Activated CD4-positive, alpha-beta memory T cell treated with anti-CD3 and anti-CD28 coated beads, Interleukin-2, amount 10 ng/mL, durations not matched to agents 7 days and 5 days (primary cell): ENCODE data around the gene A3GALT2. TPM values are rescaled to one million over a fixed set of nuclear protein-coding genes. Genes with fewer than 3 reads are reported as not detected.

Source experiments
- CTCF ChIA-PET: fragments of 350-600 bp; sonication (Branson Sonifier 250); formaldehyde crosslinking; loops from one replicate; lab custom pipeline; 2021; ENCODE audit warnings: antibody characterized with exemption, inconsistent platforms; lab: Charles Lee
- POLR2A ChIA-PET: fragments of 350-600 bp; sonication (Branson Sonifier 250); formaldehyde crosslinking; loops from one replicate; lab custom pipeline; 2021; ENCODE audit warnings: antibody characterized with exemption; lab: Charles Lee
- DNase-seq: peaks from one replicate; pipeline ENCODE4 v3.0.0-alpha.2; 2020
- H3K27ac Mint-ChIP-seq: one replicate; pipeline ENCODE4 v1.8.0; 2021; ENCODE audit warnings: mild to moderate bottlenecking, mixed read lengths
- H3K27me3 Mint-ChIP-seq: one replicate; pipeline ENCODE4 v1.8.0; 2021; ENCODE audit warnings: mixed read lengths
- H3K36me3 Mint-ChIP-seq: one replicate; pipeline ENCODE4 v1.8.0; 2021; ENCODE audit warnings: low read depth, mixed read lengths
- H3K4me1 Mint-ChIP-seq: one replicate; pipeline ENCODE4 v1.8.0; 2021; ENCODE audit warnings: mixed read lengths
- H3K4me3 Mint-ChIP-seq: one replicate; pipeline ENCODE4 v1.8.0; 2021; ENCODE audit warnings: mild to moderate bottlenecking, mixed read lengths
- H3K9me3 Mint-ChIP-seq: one replicate; pipeline ENCODE4 v1.8.0; 2021; ENCODE audit warnings: mixed read lengths
- total RNA-seq, 2 experiments: library from RNA; stranded (reverse); gene quantifications; one replicate each; pipeline ENCODE4 v1.2.3, GENCODE V29; 2021

The A3GALT2 gene
- not detected for total RNA-seq

DNA sequence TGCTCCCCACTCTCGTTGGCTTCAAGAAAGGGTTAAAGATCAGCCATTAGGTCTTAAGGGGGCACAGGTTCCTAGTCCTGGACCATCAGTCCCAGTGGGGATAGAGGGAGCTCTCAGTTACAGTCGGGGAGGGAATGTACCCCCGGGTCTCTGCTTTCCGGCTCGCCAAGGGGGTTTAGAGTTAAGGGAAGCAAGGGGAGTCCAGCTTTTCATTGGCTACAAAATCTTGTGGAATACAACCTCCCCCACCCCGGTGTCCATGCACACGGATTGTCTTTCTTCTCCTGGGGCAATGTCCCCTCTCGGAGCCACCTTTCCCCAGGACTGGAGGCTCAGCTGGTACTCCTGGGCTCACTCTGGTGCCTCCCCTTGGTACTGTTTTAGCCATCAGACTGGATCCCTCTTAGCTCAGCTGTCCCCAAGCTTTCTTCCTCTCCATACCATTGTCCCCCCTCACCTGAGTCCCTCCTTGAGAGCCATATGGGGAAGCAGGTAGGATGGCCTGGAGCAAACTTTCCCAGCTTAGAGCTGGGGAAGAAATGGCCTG, at the start of gene A3GALT2:
Gene A3GALT2 (minus strand): TSS at position 480 of the 547 bp plus-strand sequence. CDS start 0 bp downstream, at position 480.
- H3K36me3 Mint-ChIP-seq, result peaks cover 14% of the 10 kb centered on the region
- peaks cover under 1% of the 10 kb centered on the region for H3K4me1 Mint-ChIP-seq
- POLR2A ChIA-PET, result interaction anchor here (0.9 to 1.3 kb wide), 2 partner anchors 9 to 25 kb away, joined by 3 read pairs; no protein-coding TSS in a partner anchor
- no peak for DNase-seq
- H3K27me3 Mint-ChIP-seq, result peaks cover 18% of the 10 kb centered on the region
- no peak within 1 kb of the TSS for H3K27ac Mint-ChIP-seq
- H3K4me3 Mint-ChIP-seq, result no peak within 1 kb of the TSS
- H3K9me3 Mint-ChIP-seq, result no peaks in the 10 kb centered on the region
- CTCF ChIA-PET, result interaction anchor here (1.2 kb wide), 1 partner anchor 25 kb away, joined by 4 read pairs; no protein-coding TSS in a partner anchor

- ChIA-PET POLR2A (no interaction called here), CTCF (interaction anchor here (1.6 to 6.8 kb wide), 2 partner anchors 74 to 101 kb away, joined by 6 to 74 read pairs; no protein-coding TSS in a partner anchor)
- no peaks in the 10 kb centered on the region for H3K9me3 Mint-ChIP-seq
- DNase-seq, result no peak
- no peak overlapping the region for H3K4me3 Mint-ChIP-seq
- H3K4me1 Mint-ChIP-seq, result no peaks in the 10 kb centered on the region
- H3K36me3 Mint-ChIP-seq, result no peaks in the 10 kb centered on the region
- no peak overlapping the region for H3K27ac Mint-ChIP-seq
- peaks cover 5% of the 10 kb centered on the region for H3K27me3 Mint-ChIP-seq
Observed at GRCh38 chr1:33370301-33370700, 49.4 kb upstream of the A3GALT2 start.

DNA sequence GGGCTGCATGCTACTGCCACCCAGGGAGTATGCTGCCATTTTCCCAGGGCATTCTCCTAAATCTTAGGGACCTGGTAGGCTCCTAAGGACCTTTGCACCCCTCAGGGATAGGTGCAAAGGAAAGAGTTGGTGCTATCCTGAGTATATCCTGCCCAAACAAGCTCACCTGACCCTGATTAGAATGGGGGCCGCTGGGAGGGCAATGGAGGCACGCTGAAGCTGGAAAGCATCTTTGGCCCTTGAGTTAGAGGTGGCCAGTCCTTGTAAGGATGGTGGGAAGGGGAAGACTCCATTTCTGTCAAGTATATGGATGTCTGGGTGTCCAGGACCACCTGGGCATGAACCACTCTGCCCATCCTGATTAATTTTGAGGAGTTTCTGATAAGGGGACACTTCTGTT, 48.9 kb upstream of the A3GALT2 start:
- ChIA-PET POLR2A (no interaction called here), CTCF (interaction anchor here (1.6 to 6.8 kb wide), 2 partner anchors 73 to 102 kb away, joined by 6 to 74 read pairs; no protein-coding TSS in a partner anchor)
- Mint-ChIP-seq H3K9me3 (no peaks in the 10 kb centered on the region), H3K4me1 (no peaks in the 10 kb centered on the region), H3K4me3 (no peak overlapping the region), H3K27ac (no peak overlapping the region), H3K36me3 (no peaks in the 10 kb centered on the region), H3K27me3 (peaks cover 5% of the 10 kb centered on the region)
- no peak for DNase-seq

DNA sequence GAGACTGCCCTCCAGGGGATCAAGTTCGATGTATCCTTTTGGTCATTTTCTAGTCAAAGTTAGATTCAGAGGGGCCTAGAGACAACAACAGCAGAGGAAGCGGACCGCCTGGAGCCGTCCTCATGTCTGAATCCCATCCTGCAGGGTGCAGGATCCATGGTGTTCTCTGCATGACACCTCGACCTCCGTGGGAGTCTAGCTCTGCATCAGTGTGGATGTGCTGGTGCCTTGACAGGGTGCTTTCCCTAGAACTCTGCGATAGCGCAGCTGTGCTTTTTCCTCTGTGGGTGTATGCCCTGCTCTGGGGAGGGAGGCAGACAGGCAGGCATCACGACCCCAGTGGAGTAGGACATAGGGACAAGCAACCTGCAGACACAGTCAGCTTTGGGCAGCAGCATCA, 48.2 kb upstream of the A3GALT2 start:
- no peaks in the 10 kb centered on the region for H3K9me3 Mint-ChIP-seq
- ChIA-PET POLR2A (no interaction called here), CTCF (interaction anchor here (1.0 to 6.8 kb wide), 3 partner anchors 73 to 102 kb away, joined by 3 to 74 read pairs (median 6); no protein-coding TSS in a partner anchor)
- no peak overlapping the region for H3K4me3 Mint-ChIP-seq
- no peak overlapping the region for H3K27ac Mint-ChIP-seq
- no peaks in the 10 kb centered on the region for H3K4me1 Mint-ChIP-seq
- no peaks in the 10 kb centered on the region for H3K36me3 Mint-ChIP-seq
- peaks cover 5% of the 10 kb centered on the region for H3K27me3 Mint-ChIP-seq
- DNase-seq, result no peak

DNA sequence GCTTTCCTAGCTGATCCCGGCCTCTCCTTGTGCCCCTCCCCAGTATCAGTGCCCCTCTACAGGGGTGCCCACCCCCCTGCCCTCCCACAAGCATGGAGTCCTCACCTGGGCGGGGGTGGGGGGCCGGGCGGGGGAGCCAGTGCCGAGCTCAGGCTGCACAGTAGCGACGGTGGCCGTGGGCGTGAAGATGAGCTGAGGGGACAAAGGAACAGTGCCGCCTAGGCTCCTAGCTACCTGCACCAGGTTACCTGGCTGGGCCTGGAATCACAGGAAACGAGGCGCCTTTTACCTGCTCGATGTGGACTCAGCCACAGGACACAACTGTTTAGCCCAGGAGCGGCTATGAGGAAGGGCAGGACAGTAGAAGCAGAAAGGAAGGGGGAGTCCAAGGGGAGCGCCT, 47.5 kb upstream of the A3GALT2 start:
- Mint-ChIP-seq H3K36me3 (no peaks in the 10 kb centered on the region), H3K9me3 (no peaks in the 10 kb centered on the region), H3K27me3 (peaks cover 5% of the 10 kb centered on the region), H3K27ac (no peak overlapping the region), H3K4me3 (no peak overlapping the region), H3K4me1 (no peaks in the 10 kb centered on the region)
- no peak for DNase-seq
- ChIA-PET POLR2A (no interaction called here), CTCF (interaction anchor here (1.0 to 6.8 kb wide), 2 partner anchors 72 to 78 kb away, joined by 3 to 74 read pairs; no protein-coding TSS in a partner anchor)

DNA sequence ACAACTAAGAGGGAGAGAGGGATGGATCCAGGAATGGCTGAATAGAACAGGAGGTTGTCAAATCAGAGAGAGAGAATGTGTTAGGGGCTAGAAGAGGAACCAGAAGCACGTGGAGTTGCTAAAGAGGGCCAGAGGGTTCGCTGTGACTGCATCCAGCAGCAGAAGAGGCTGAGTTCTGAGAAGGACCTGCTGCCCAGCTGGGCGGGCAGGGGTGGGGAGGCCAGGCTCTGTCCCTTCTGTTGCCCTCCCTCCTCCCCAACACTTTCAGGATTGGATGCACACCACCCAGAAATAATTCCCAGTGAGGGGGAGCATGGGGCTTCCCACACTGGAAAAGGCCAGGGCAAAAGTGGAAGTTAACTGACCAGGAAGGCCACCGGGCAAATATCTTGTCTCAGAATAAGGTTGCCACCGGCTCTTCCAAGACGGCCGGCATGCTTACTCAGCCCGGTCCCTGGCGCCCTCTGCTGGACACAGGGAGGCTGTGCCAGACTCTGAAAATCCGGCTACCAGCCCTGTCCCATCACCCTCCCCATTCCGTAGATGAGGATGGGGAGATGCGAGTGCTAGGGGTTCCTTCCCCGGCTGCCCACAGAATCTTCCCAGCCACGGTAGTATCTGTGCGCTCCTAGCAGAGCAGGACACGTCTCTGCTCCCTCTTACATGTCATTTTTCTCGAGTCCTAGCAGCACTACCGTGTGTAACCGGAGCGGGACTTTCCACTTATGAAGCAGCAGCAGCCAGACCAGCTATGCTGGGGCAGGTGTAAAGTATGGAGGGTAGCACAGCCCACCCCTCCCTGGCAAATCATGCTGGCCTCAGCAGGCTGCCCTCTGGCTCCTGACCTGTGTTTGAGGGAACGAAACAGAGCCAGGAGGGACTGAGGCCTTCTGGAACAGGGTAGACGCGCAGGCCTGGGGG, 46.8 kb upstream of the A3GALT2 start:
- Mint-ChIP-seq H3K9me3 (no peaks in the 10 kb centered on the region), H3K27me3 (peaks cover 5% of the 10 kb centered on the region), H3K4me3 (no peak overlapping the region), H3K4me1 (no peaks in the 10 kb centered on the region), H3K36me3 (no peaks in the 10 kb centered on the region), H3K27ac (no peak overlapping the region)
- CTCF ChIA-PET, result interaction anchor here (1.0 to 6.8 kb wide), 2 partner anchors 71 to 78 kb away, joined by 3 to 74 read pairs; no protein-coding TSS in a partner anchor
- peak; percentile 87 for DNase-seq
- POLR2A ChIA-PET, result no interaction called here

- no peaks in the 10 kb centered on the region for H3K9me3 Mint-ChIP-seq
- peaks cover 5% of the 10 kb centered on the region for H3K27me3 Mint-ChIP-seq
- POLR2A ChIA-PET, result no interaction called here
- no peaks in the 10 kb centered on the region for H3K36me3 Mint-ChIP-seq
- H3K27ac Mint-ChIP-seq, result no peak overlapping the region
- H3K4me3 Mint-ChIP-seq, result no peak overlapping the region
- DNase-seq, result no peak
- CTCF ChIA-PET, result interaction anchor here (6.8 kb wide), 1 partner anchor 71 kb away, joined by 74 read pairs; no protein-coding TSS in a partner anchor
- no peaks in the 10 kb centered on the region for H3K4me1 Mint-ChIP-seq
Observed at GRCh38 chr1:33366762-33367484, 46.0 kb upstream of the A3GALT2 start.

DNA sequence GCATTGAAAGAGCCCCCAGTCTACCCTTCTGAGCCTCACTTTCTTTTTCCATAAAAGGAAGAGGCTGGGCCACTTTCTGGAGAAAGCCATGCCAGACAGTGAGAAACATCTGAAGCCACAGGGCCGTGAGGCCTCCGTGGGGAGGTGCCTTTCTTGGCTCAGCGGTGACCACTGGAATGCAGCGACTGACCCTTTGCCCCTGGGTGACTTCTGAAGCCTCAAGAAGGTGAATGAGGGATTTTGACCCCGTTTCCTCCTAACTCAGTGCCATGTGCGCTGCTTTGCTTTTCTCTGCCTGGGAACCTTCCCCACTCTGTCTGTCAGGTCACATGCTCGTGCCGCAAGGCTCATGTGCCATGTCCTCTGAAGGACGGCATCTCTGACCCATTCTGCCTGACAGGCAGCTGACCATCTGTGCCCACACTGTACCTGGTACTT, 44.7 kb upstream of the A3GALT2 start:
- POLR2A ChIA-PET, result no interaction called here

GRCh38 chr1:33364565-33364918, 43.6 kb upstream of the A3GALT2 start:
- peaks cover 7% of the 10 kb centered on the region for H3K4me1 Mint-ChIP-seq
- H3K36me3 Mint-ChIP-seq, result no peaks in the 10 kb centered on the region
- H3K27me3 Mint-ChIP-seq, result peaks cover 2% of the 10 kb centered on the region
- no peaks in the 10 kb centered on the region for H3K9me3 Mint-ChIP-seq
- no peak overlapping the region for H3K27ac Mint-ChIP-seq
- no peak overlapping the region for H3K4me3 Mint-ChIP-seq
- no peak for DNase-seq
- ChIA-PET POLR2A (interaction anchor here (1.4 kb wide), 1 partner anchor 14 kb away, joined by 3 read pairs; no protein-coding TSS in a partner anchor), CTCF (interaction anchor here (1.2 to 6.8 kb wide), 2 partner anchors 68 to 92 kb away, joined by 5 to 74 read pairs; no protein-coding TSS in a partner anchor)

More for the DNA sequence above, 44.7 kb upstream of the A3GALT2 start:
- no peak overlapping the region for H3K27ac Mint-ChIP-seq
- CTCF ChIA-PET, result interaction anchor here (6.8 kb wide), 1 partner anchor 69 kb away, joined by 74 read pairs; no protein-coding TSS in a partner anchor
- DNase-seq, result no peak
- peaks cover 7% of the 10 kb centered on the region for H3K4me1 Mint-ChIP-seq
- H3K27me3 Mint-ChIP-seq, result peaks cover 2% of the 10 kb centered on the region
- no peaks in the 10 kb centered on the region for H3K9me3 Mint-ChIP-seq
- H3K4me3 Mint-ChIP-seq, result no peak overlapping the region
- H3K36me3 Mint-ChIP-seq, result no peaks in the 10 kb centered on the region

- ChIA-PET POLR2A (interaction anchor here (1.4 kb wide), 1 partner anchor 13 kb away, joined by 3 read pairs; no protein-coding TSS in a partner anchor), CTCF (no interaction called here)
- H3K4me1 Mint-ChIP-seq, result peaks cover 7% of the 10 kb centered on the region
- H3K27ac Mint-ChIP-seq, result no peak overlapping the region
- H3K36me3 Mint-ChIP-seq, result no peaks in the 10 kb centered on the region
- no peak for DNase-seq
- no peaks in the 10 kb centered on the region for H3K27me3 Mint-ChIP-seq
- H3K9me3 Mint-ChIP-seq, result no peaks in the 10 kb centered on the region
- no peak overlapping the region for H3K4me3 Mint-ChIP-seq
Observed at GRCh38 chr1:33363470-33363861, 42.6 kb upstream of the A3GALT2 start.

DNA sequence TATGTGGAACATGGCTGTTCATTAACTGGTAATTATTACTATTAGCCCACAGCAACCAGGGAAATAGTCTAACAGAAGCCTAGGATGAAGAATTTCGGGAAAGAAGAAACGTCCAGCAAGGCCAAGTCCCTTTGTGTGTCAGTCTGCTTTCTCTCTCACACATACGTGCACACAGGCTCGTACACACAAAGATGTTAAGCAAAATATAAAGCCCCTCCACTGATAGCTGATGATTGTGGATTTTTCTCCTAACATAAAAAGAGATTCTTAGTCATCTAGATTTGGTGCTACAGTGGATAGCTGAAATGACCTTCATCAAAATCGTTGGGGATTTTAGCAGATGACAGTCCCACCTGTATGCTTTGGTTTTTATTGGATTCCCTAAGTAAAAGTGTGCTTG, 42.1 kb upstream of the A3GALT2 start:
- H3K36me3 Mint-ChIP-seq, result no peaks in the 10 kb centered on the region
- no peaks in the 10 kb centered on the region for H3K9me3 Mint-ChIP-seq
- CTCF ChIA-PET, result interaction anchor here (0.8 kb wide), 1 partner anchor 12 kb away, joined by 3 read pairs; no protein-coding TSS in a partner anchor
- H3K4me1 Mint-ChIP-seq, result peaks cover 7% of the 10 kb centered on the region
- H3K4me3 Mint-ChIP-seq, result no peak overlapping the region
- no peak overlapping the region for H3K27ac Mint-ChIP-seq
- DNase-seq, result no peak
- no peaks in the 10 kb centered on the region for H3K27me3 Mint-ChIP-seq
- POLR2A ChIA-PET, result no interaction called here

DNA sequence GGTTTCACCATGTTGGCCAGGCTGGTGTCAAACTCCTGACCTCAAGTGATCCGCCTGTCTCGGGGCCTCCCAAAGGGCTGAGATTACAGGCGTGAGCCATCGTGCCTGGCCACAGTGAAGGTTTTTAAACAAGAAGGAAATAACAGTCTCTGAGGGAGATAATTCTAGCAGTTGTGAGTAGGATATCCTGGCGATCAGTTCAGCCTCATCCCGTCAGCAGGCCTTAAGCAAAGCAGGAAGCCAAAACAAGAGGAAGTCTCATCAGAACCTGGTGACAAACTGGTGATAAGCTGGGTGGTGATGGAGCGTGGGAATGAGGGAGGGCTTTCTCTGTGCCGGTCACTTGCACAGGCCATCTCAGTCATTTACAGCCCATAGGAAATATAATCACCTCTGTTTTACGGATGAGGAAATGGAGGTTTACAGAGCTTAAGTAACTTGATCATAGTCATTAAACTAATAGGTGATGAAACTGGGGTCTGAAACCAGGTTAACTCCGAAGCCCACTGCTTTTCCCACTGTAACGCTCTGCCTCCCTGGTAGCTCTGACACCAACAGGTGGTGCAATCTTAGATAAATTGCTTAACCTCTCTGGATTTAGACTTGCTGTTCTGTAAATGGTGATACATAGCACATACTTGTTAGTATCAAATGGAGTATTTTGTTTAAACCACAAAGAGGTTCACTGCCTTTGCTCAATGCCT, 40.8 kb upstream of the A3GALT2 start:
- H3K27ac Mint-ChIP-seq, result no peak overlapping the region
- ChIA-PET CTCF (interaction anchor here (1.1 to 1.2 kb wide), 2 partner anchors 11 to 66 kb away, joined by 4 to 5 read pairs; no protein-coding TSS in a partner anchor), POLR2A (interaction anchor here (1.4 kb wide), 2 partner anchors 11 to 13 kb away, joined by 4 to 5 read pairs; no protein-coding TSS in a partner anchor)
- peaks cover 7% of the 10 kb centered on the region for H3K4me1 Mint-ChIP-seq
- DNase-seq, result no peak
- H3K4me3 Mint-ChIP-seq, result no peak overlapping the region
- H3K27me3 Mint-ChIP-seq, result no peaks in the 10 kb centered on the region
- no peaks in the 10 kb centered on the region for H3K9me3 Mint-ChIP-seq
- H3K36me3 Mint-ChIP-seq, result no peaks in the 10 kb centered on the region
